PC-9 (cell line): Measurements from ENCODE around the gene FOXK1. TPM values are rescaled to one million over a fixed set of nuclear protein-coding genes. Genes with fewer than 3 reads are reported as not detected.
"Not testable (repeated sequence)": the region's sequence is repeated elsewhere in the genome, so short reads cannot be mapped to it uniquely, and the experiment has no call there.

Experiments
- BruUV-seq: library from RNA; stranded (reverse); fragments of 400-500 nt; replicated peaks from 2 replicates; lab custom pipeline; 2021; lab: Mats Ljungman, UMichigan
- CTCF ChIA-PET: fragments of 300-600 bp; sonication (Branson Sonifier 250); formaldehyde crosslinking; loops from one replicate; lab custom pipeline; 2022; ENCODE audit warnings: antibody characterized with exemption; lab: Charles Lee
- POLR2A ChIA-PET: fragments of 300-600 bp; sonication (Branson Sonifier 250); formaldehyde crosslinking; loops from one replicate; lab custom pipeline; 2022; ENCODE audit warnings: antibody characterized with exemption; ENCODE audit not compliant: unreplicated experiment; lab: Charles Lee
- DNase-seq, 2 experiments: peaks; one replicate each; pipeline versions ENCODE4 v3.0.0 to v3.0.0-alpha.2; 2015 to 2022; ENCODE audit warnings: mixed read lengths in 1 of 2
- H2AFZ ChIP-seq: fragments of 200-600 bp; sonication (generic); 2 replicates; pipeline ENCODE4 v1.8.1; 2017; ENCODE audit warnings: antibody characterized with exemption
- H3F3A ChIP-seq: fragments of 200-600 bp; sonication (generic); 2 replicates; pipeline ENCODE4 v1.8.1; 2017; ENCODE audit warnings: antibody characterized with exemption, mild to moderate bottlenecking, low read depth; ENCODE audit not compliant: insufficient read depth
- H3K27ac ChIP-seq: fragments of 200-600 bp; sonication (generic); 2 replicates; pipeline ENCODE4 v1.6.1; 2016; ENCODE audit warnings: mixed run types
- H3K27me3 ChIP-seq: fragments of 200-600 bp; sonication (generic); 2 replicates; pipeline ENCODE4 v1.6.1; 2016; ENCODE audit warnings: low read depth, mixed run types; ENCODE audit not compliant: insufficient read depth
- H3K36me3 ChIP-seq: fragments of 200-600 bp; sonication (generic); 2 replicates; pipeline ENCODE4 v1.6.1; 2016; ENCODE audit warnings: low read depth, mixed run types
- H3K4me1 ChIP-seq: fragments of 200-600 bp; sonication (generic); replicated peaks from 2 replicates; pipeline ENCODE4 v1.6.1; 2016; ENCODE audit warnings: mixed run types; ENCODE audit not compliant: insufficient read depth
- H3K4me2 ChIP-seq: fragments of 200-600 bp; sonication (generic); 2 replicates; pipeline ENCODE4 v1.6.1; 2017; ENCODE audit warnings: mixed run types
- H3K4me3 ChIP-seq: fragments of 200-600 bp; sonication (generic); 2 replicates; pipeline ENCODE4 v1.6.1; 2016; ENCODE audit warnings: mixed run types
- H3K79me2 ChIP-seq: fragments of 200-600 bp; sonication (generic); 2 replicates; pipeline ENCODE4 v1.6.1; 2017; ENCODE audit warnings: low read depth, mixed run types
- H3K9me2 ChIP-seq: fragments of 200-600 bp; sonication (generic); 2 replicates; pipeline ENCODE4 v1.8.1; 2017; ENCODE audit warnings: mild to moderate bottlenecking; ENCODE audit not compliant: insufficient read depth
- H3K9me3 ChIP-seq: fragments of 200-600 bp; sonication (generic); 2 replicates; pipeline ENCODE4 v1.8.1; 2016; ENCODE audit warnings: low read depth; ENCODE audit not compliant: insufficient read depth
- H4K20me1 ChIP-seq: fragments of 200-600 bp; sonication (generic); 2 replicates; pipeline ENCODE4 v1.8.1; 2017; ENCODE audit not compliant: insufficient read depth
- EZH2 ChIP-seq: fragments of 200-600 bp; sonication (generic); IDR thresholded peaks from 2 replicates; pipeline ENCODE4 v1.8.0; 2017; ENCODE audit warnings: antibody characterized with exemption, low read depth
- intact Hi-C: fragments of 100-400 bp; cut with micrococcal nuclease; formaldehyde crosslinking; loops from one replicate; pipeline ENCODE4 v1.10.0; 2022; ENCODE audit not compliant: unreplicated experiment
- total RNA-seq: library from RNA; stranded (reverse); gene quantifications from 2 replicates; pipeline ENCODE4 v1.2.3, GENCODE V29; 2021
- TF ChIP-seq, protein P1 (sequence below): fragments of 200-600 bp; sonication (generic); conservative IDR thresholded peaks from 2 replicates; pipeline ENCODE4 v1.6.1; 2017; ENCODE audit warnings: mixed run types, antibody characterized with exemption, mild to moderate bottlenecking, moderate library complexity

FOXK1 gene
- total RNA-seq, 1 experiment from 2014 or later = 68.1 TPM

DNA sequence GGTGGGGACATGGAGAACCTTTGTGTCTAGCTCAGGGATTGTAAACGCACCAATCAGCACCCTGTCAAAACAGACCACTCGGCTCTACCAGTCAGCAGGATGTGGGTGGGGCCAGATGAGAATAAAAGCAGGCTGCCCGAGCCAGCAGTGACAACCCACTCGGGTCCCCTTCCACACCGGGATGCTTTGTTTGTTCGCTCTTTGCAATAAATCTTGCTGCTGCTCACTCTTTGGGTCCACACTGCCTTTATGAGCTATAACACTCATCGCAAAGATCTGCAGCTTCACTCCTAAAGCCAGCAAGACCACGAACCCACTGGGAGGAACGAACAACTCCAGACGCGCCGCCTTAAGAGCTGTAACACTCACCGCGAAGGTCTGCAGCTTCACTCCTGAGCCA is 112.1 kb downstream of the FOXK1 start:
- H3K36me3 ChIP-seq, H3K4me2 ChIP-seq, H4K20me1 ChIP-seq, H3K27me3 ChIP-seq, H3K27ac ChIP-seq, H3K4me3 ChIP-seq, H3K79me2 ChIP-seq, CTCF ChIA-PET, BruUV-seq, H2AFZ ChIP-seq, H3K9me3 ChIP-seq, H3K4me1 ChIP-seq, intact Hi-C loops, H3K9me2 ChIP-seq, DNase-seq: not testable (repeated sequence)
- H3F3A ChIP-seq = peaks cover 11% of the 10 kb centered on the region; the same call in 1 of the 2 replicates
- POLR2A ChIA-PET = interaction anchor here (0.6 kb wide), 1 partner anchor 178 kb away, joined by 4 read pairs; no protein-coding TSS in a partner anchor

DNA sequence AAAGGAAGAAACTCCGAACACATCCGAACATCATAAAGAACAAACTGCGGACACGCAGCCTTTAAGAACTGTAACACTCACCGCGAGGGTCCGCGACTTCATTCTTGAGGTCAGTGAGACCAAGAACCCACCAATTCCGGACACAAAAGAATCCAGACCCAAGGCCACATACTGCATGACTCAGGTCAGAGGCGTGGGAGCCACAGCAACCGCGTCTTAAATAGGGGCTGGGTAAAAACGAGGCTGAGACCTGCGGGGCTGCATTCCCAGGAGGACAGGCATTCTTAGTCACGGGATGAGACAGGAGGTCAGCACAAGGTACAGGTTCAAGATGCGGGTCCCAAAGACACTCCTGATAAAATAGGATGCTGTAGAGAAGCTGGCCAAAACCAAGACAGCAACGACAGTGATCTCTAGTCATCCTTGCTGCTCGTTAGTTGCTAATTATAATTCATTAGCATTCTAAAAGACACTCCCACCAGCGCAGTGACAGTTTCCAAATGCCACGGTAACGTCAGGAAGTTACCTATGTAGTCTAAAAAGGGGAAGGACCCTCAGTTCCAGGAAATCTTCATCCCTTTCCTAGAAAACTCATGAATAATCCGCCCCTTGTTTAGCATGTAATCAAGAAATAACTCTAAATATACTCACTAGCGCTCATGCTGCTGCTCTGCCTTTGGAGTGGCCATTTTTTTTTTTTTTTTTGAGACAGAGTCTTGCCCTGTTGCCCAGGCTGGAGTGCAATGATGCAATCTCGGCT is 112.7 kb downstream of the FOXK1 start:
- Histone ChIP-seq H3K36me3 (no peaks in the 10 kb centered on the region), H3K4me1 (peaks cover 7% of the 10 kb centered on the region; the same call in 1 of the 2 replicates), H2AFZ (no peak overlapping the region), H3K79me2 (no peaks in the 10 kb centered on the region), H3K9me2 (no peaks in the 10 kb centered on the region), H3K27ac (no peak overlapping the region), H3K4me2 (no peak overlapping the region), H4K20me1 (peaks cover 7% of the 10 kb centered on the region; the same call in 1 of the 2 replicates), H3K27me3 (no peaks in the 10 kb centered on the region), H3F3A (peaks cover 11% of the 10 kb centered on the region; the same call in 1 of the 2 replicates), H3K4me3 (no peak overlapping the region), H3K9me3 (no peaks in the 10 kb centered on the region)
- peak; percentile 42 to 62 for DNase-seq
- intact Hi-C loops = no loop called here
- ChIA-PET POLR2A (interaction anchor here (0.6 kb wide), 2 partner anchors 112 to 177 kb away, joined by 4 to 6 read pairs; no protein-coding TSS in a partner anchor), CTCF (interaction anchor here (0.7 kb wide), 1 partner anchor 285 kb away, joined by 4 read pairs; no protein-coding TSS in a partner anchor)
- TF ChIP-seq EZH2 = no peak
- TF ChIP-seq, protein P1, sequence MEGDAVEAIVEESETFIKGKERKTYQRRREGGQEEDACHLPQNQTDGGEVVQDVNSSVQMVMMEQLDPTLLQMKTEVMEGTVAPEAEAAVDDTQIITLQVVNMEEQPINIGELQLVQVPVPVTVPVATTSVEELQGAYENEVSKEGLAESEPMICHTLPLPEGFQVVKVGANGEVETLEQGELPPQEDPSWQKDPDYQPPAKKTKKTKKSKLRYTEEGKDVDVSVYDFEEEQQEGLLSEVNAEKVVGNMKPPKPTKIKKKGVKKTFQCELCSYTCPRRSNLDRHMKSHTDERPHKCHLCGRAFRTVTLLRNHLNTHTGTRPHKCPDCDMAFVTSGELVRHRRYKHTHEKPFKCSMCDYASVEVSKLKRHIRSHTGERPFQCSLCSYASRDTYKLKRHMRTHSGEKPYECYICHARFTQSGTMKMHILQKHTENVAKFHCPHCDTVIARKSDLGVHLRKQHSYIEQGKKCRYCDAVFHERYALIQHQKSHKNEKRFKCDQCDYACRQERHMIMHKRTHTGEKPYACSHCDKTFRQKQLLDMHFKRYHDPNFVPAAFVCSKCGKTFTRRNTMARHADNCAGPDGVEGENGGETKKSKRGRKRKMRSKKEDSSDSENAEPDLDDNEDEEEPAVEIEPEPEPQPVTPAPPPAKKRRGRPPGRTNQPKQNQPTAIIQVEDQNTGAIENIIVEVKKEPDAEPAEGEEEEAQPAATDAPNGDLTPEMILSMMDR = no peak
- BruUV-seq = TSS peak; percentile 14

DNA sequence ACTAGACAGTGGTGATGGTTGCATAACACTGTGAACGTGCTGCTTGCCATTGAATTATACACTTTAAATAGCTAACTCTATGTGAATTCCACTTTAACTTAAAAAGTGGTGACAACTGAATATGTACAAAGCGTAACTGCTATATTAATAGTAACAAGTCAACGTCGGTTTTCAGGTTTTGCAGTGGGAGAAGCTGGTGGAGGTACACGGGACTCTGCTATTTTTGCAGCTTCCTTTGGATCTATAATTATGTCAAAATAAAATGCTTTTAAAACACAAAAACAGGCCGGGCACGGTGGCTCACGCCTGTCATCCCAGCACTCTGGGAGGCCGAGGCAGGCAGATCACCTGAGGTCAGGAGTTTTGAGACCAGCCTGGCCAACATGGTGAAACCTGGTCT is 114.4 kb downstream of the FOXK1 start:
- Histone ChIP-seq H3F3A (peaks cover 11% of the 10 kb centered on the region; the same call in 1 of the 2 replicates), H3K79me2 (no peaks in the 10 kb centered on the region), H3K9me3 (no peaks in the 10 kb centered on the region), H3K4me2 (no peak overlapping the region), H3K4me3 (no peak overlapping the region), H3K9me2 (no peaks in the 10 kb centered on the region), H3K27me3 (no peaks in the 10 kb centered on the region), H3K4me1 (peaks cover 7% of the 10 kb centered on the region; the same call in 1 of the 2 replicates), H3K27ac (no peak overlapping the region), H2AFZ (no peak overlapping the region), H4K20me1 (peaks cover 2% of the 10 kb centered on the region; the same call in 1 of the 2 replicates), H3K36me3 (no peaks in the 10 kb centered on the region)
- POLR2A ChIA-PET = interaction anchor here (0.5 to 0.6 kb wide), 2 partner anchors 121 to 426 kb away, joined by 5 to 7 read pairs; no protein-coding TSS in a partner anchor
- intact Hi-C loops = no loop called here
- no peak for DNase-seq
- CTCF ChIA-PET = no interaction called here
- TF ChIP-seq, protein P1 = no peak
- no TSS peak for BruUV-seq
